ENCODE results near the gene TUBB4A. TPM values are rescaled to one million over a fixed set of nuclear protein-coding genes. Genes with fewer than 3 reads are reported as not detected.

Gene TUBB4A
- polyA plus RNA-seq, 1 donor from 2014 or later = 14.6 TPM

GRCh38 chr19:6491802-6492592 lies 10.1 kb downstream of the TUBB4A start:
- H3K27ac Mint-ChIP-seq = peak overlapping the region in 1 of 3 donors; percentile 28
- H3K4me3 Mint-ChIP-seq = peak overlapping the region in 2 of 4 donors; percentile 65 to 87
- H3K27me3 Mint-ChIP-seq = no peaks in the 10 kb centered on the region
- peaks cover 0 to 3% (median 0%) of the 10 kb centered on the region in 3 donors for H3K9me3 Mint-ChIP-seq
- H3K4me1 Mint-ChIP-seq = peaks cover 6 to 10% (median 7%) of the 10 kb centered on the region in 3 donors
- H3K36me3 Mint-ChIP-seq = peaks cover 2% of the 10 kb centered on the region

- H3K4me1 Mint-ChIP-seq = peaks cover 6 to 10% (median 7%) of the 10 kb centered on the region in 3 donors
- H3K36me3 Mint-ChIP-seq = peaks cover 2% of the 10 kb centered on the region
- H3K9me3 Mint-ChIP-seq = peaks cover 0 to 3% (median 0%) of the 10 kb centered on the region in 3 donors
- H3K27me3 Mint-ChIP-seq = no peaks in the 10 kb centered on the region
- H3K4me3 Mint-ChIP-seq = peak overlapping the region; percentile 80 to 91 (median 88)
- peak overlapping the region; percentile 43 to 96 (median 61) for H3K27ac Mint-ChIP-seq
Measured at GRCh38 chr19:6490134-6490533, 12.0 kb downstream of the TUBB4A start.

DNA sequence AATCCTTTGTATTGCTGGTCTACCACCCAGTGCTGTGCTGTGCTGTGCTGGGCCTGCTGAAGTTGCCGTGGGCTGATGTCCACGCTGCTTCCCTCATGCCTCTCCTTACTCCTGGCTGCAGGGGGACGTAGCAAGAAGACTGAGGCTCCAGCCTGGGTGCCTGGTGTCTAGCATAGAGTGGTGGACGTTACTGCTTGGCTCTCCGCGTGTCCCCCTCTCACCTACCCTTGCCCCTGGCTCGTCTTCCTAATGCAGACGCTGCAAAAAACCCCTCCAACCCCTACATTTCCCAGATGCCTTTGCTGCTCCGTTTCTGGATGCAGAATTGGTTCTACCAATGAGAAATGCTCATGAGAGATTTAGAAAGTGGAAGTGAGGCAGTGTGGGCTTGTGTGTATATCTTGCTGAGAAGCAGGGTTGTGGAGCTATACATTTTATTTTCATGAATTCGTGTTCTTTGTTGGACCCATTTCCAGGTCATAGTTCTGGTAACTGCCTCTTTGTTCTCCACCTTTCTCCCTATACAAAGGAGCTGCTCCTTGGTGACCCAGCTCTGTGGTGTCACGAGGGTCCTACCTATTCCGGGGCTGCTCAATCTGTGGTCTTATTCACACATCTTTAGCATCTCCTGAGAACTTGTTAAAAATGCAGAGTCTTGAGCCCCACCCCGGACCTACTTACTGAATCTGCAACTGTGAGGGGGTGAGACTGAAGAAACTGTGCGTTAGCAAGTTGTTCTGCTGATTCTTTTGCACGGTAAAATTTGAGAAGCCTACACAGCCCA lies 12.6 kb downstream of the TUBB4A start:
- Mint-ChIP-seq H3K27ac (peak overlapping the region; percentile 30 to 61 (median 43)), H3K36me3 (peaks cover 2% of the 10 kb centered on the region), H3K4me1 (peaks cover 6 to 10% (median 7%) of the 10 kb centered on the region in 3 donors), H3K4me3 (peak overlapping the region; percentile 80 to 91 (median 88)), H3K27me3 (no peaks in the 10 kb centered on the region), H3K9me3 (peaks cover 0 to 3% (median 0%) of the 10 kb centered on the region in 3 donors)

DNA sequence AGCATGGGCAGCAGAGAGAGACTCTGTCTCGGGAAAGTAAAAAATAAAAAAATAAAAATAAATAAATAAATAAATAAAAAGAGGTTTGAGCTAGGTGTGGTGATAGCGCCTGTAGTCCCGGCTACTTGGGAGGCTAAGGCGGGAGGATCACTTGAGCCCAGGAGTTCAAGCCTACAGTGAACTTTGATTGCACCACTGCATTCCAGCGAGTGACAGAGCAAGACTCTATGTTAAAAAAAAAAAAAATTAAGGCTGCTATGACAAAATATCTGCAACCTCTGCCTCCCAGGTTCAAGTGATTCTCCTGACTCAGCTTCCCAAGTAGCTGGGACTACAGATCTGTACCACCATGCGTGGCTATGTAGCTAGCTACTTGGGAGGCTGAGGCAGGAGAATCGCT lies 17.3 kb downstream of the TUBB4A start:
- no peaks in the 10 kb centered on the region for H3K36me3 Mint-ChIP-seq
- H3K9me3 Mint-ChIP-seq = no peaks in the 10 kb centered on the region
- H3K27ac Mint-ChIP-seq = no peak overlapping the region
- peaks cover 20 to 25% (median 23%) of the 10 kb centered on the region in 3 donors for H3K4me1 Mint-ChIP-seq
- H3K27me3 Mint-ChIP-seq = no peaks in the 10 kb centered on the region
- no peak overlapping the region for H3K4me3 Mint-ChIP-seq

DNA sequence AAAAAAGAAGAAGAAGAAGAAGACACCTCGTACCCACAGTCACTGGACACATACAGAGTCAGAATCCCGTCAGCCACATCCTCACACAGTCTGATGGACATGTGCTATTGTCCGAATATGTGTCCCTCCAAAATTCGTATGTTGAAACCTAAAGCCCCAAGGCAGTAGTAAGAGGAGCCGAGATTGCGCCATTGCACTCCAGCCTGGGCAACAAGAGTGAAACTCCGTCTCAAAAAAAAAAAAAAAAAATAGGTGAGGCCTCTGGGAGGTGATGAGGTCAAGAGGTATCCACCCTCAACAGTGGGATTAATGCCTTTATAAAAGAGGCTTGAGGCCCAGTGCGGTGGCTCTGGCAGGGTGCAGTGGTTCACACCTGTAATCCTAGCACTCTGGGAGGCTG lies 17.9 kb downstream of the TUBB4A start:
- Mint-ChIP-seq H3K4me1 (peaks cover 19 to 20% (median 19%) of the 10 kb centered on the region in 3 donors), H3K36me3 (no peaks in the 10 kb centered on the region), H3K9me3 (no peaks in the 10 kb centered on the region), H3K27me3 (no peaks in the 10 kb centered on the region), H3K4me3 (peak overlapping the region in 1 of 4 donors; percentile 83), H3K27ac (peak overlapping the region in 2 of 3 donors; percentile 21 to 58)

DNA sequence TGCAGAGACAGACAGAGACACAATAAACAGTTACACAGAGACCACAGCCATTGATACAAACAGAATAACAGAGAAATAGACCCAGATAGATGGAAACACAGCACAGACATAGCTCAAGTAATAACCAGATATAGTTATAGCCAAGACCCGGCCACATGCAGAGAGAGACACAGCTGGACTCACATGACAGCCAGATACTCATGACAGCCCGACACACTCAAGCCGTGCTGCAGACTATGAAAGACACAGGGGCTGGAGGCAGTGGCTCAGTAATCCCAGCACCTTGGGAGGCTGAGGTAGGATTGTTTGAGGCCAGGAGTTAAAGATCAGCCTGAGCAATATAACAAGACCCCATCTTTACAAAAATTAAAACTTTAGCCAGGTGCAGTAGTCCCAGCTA lies 18.9 kb downstream of the TUBB4A start:
- Mint-ChIP-seq H3K27ac (peak overlapping the region in 2 of 3 donors; percentile 89 to 97), H3K27me3 (no peaks in the 10 kb centered on the region), H3K4me1 (peaks cover 18 to 19% (median 18%) of the 10 kb centered on the region in 3 donors), H3K4me3 (peak overlapping the region in 2 of 4 donors; percentile 16 to 83), H3K36me3 (no peaks in the 10 kb centered on the region), H3K9me3 (no peaks in the 10 kb centered on the region)

DNA sequence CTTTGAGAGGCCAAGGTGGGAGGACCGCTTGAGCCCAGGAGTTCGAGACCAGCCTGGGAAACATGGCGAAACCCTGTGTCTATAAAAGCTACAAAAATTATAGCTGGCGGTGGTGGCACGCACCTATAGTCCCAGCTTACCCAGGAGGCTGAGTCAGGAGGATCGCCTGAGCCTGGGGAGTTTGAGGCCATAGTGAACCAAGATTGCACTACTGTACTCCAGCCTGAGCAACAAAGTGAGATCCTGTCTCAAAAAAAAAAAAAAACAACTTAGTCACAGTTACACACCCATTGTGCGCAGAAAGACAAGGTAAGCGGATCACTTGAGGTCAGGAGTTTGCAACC lies 19.8 kb downstream of the TUBB4A start:
- H3K27me3 Mint-ChIP-seq = no peaks in the 10 kb centered on the region
- peaks cover 18 to 19% (median 18%) of the 10 kb centered on the region in 3 donors for H3K4me1 Mint-ChIP-seq
- peak overlapping the region in 3 of 4 donors; percentile 83 to 96 (median 96) for H3K4me3 Mint-ChIP-seq
- H3K36me3 Mint-ChIP-seq = no peaks in the 10 kb centered on the region
- H3K9me3 Mint-ChIP-seq = no peaks in the 10 kb centered on the region
- H3K27ac Mint-ChIP-seq = peak overlapping the region; percentile 84 to 97 (median 97)

DNA sequence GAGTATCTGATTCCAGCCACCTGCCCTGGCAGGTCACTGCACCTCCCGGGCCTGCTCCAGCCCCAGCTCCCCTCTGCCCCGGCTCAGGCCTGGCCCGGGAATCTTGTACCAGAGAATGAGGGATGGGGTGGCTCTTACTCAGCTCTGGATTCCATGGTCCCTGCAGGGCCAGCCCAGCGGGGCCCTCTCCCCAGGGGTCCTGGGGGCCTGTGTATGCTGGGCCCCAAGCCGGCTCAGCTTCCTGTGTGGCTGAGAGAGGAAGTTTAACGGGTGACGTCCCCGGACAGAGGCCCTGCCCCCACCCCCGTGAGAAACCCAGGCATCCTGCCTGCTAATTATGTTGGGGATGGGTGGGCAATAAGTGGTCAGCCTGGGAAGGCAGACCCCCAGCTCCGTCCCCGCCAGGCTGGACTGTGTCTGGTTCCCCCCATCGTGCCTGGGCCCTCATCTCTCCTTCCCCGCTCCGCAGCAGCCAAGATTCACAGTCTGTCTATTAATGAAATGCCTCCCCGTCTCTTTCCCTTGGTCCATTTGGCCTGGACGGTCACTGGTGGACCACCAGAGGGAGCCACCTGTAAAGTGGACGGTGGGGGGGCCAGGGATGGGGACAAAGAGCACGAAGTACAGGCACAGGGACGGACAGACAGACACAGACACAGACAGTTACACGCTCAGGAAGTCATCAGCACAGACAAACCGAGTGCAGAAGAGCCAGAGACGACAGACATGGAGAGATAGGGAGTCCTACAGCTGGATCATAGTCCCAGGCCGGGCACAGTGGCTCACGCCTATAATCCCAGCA lies 20.4 kb downstream of the TUBB4A start, which contains the start of gene DENND1C:
TSS of gene DENND1C (minus strand) at position 247 of the 802 bp plus-strand sequence. CDS start at position 155, 92 bp downstream.
- Mint-ChIP-seq H3K27me3 (no peaks in the 10 kb centered on the region), H3K4me3 (peak within 1 kb of the TSS; percentile 83 to 98 (median 96)), H3K36me3 (no peaks in the 10 kb centered on the region), H3K27ac (peak within 1 kb of the TSS; percentile 84 to 97 (median 97)), H3K4me1 (peaks cover 18 to 19% (median 18%) of the 10 kb centered on the region in 3 donors), H3K9me3 (no peaks in the 10 kb centered on the region)

DNA sequence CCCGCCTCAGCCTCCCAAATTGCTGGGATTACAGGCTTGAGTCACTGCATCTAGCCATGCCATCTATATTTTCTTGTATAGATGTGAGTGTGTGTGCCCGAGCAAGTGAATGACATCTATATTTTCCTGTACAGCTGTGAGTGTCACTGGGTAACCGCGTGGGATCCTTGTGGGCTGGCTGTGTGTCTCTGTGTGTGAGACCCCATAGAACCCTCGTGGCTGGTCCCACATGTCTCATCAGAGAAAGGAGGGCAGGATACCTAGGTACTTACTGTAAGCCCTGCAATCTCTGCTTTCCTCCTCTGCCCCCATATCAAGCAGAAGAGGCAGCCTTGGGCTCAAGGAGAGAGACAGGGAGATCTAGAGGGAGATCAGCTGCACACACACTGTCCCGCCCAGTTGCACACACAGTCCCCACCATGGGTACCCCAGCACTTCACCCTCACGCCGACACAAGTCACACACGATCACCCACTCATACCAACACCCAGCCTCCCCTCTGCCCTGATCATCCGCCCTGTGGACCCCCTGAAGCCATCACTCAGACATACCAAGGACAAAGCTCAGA lies 21.2 kb downstream of the TUBB4A start:
- Mint-ChIP-seq H3K27ac (peak overlapping the region; percentile 84 to 97 (median 97)), H3K27me3 (no peaks in the 10 kb centered on the region)

DNA sequence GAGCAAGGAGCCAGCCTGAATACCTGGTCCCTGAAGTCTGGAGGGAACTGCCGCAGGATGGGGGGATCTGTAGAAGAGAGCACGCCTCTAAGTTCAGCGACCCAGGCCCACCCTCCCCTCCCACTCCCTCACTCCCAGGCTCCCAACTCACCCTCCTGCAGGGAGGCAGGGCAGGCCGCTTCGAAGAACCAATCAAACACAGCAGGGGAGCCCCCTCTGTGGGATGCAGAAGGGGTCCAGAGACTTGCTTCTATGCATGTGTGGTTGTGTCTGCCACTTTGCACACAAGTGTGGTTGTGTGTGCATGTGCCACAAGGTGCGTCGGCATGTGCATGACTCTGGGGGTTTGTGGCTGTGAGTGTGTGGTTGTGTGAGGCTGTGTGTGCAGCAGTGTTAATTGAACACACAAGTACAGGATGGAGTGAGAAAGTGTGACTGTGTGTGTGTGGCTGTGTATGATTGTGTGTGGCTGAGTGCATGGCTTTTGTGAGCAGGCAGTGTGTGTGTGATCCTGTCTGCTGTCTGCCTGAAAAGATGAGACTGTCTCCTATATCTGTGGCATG lies 22.2 kb downstream of the TUBB4A start:
- Mint-ChIP-seq H3K27me3 (no peaks in the 10 kb centered on the region), H3K4me3 (peak overlapping the region; percentile 61 to 96 (median 80)), H3K9me3 (no peaks in the 10 kb centered on the region), H3K4me1 (peaks cover 18 to 19% (median 18%) of the 10 kb centered on the region in 3 donors), H3K27ac (peak overlapping the region; percentile 80 to 88 (median 84)), H3K36me3 (peaks cover 2% of the 10 kb centered on the region)

More for the DNA sequence above, 21.2 kb downstream of the TUBB4A start:
- Mint-ChIP-seq H3K9me3 (no peaks in the 10 kb centered on the region), H3K36me3 (peaks cover 2% of the 10 kb centered on the region), H3K4me3 (peak overlapping the region; percentile 83 to 98 (median 96)), H3K4me1 (peaks cover 18 to 19% (median 18%) of the 10 kb centered on the region in 3 donors)

- Mint-ChIP-seq H3K36me3 (peaks cover 2% of the 10 kb centered on the region), H3K9me3 (no peaks in the 10 kb centered on the region), H3K27ac (no peak overlapping the region), H3K4me3 (no peak overlapping the region), H3K4me1 (peaks cover 18 to 19% (median 18%) of the 10 kb centered on the region in 3 donors), H3K27me3 (no peaks in the 10 kb centered on the region)
Measured at GRCh38 chr19:6478815-6479214, 23.3 kb downstream of the TUBB4A start.

- peaks cover 2% of the 10 kb centered on the region for H3K36me3 Mint-ChIP-seq
- no peak overlapping the region for H3K4me3 Mint-ChIP-seq
Measured at GRCh38 chr19:6476896-6477431, 25.1 kb downstream of the TUBB4A start.

GRCh38 chr19:6476155-6476895 lies 25.8 kb downstream of the TUBB4A start:
- no peaks in the 10 kb centered on the region for H3K27me3 Mint-ChIP-seq
- H3K4me3 Mint-ChIP-seq = peak overlapping the region in 1 of 4 donors; percentile 58
- H3K9me3 Mint-ChIP-seq = no peaks in the 10 kb centered on the region

More at GRCh38 chr19:6476896-6477431, 25.1 kb downstream of the TUBB4A start:
- peaks cover 9 to 14% (median 10%) of the 10 kb centered on the region in 3 donors for H3K4me1 Mint-ChIP-seq
- no peaks in the 10 kb centered on the region for H3K27me3 Mint-ChIP-seq
- H3K9me3 Mint-ChIP-seq = no peaks in the 10 kb centered on the region
- no peak overlapping the region for H3K27ac Mint-ChIP-seq

More at GRCh38 chr19:6476155-6476895, 25.8 kb downstream of the TUBB4A start:
- peaks cover 5 to 9% (median 7%) of the 10 kb centered on the region in 3 donors for H3K4me1 Mint-ChIP-seq
- H3K36me3 Mint-ChIP-seq = peaks cover 2% of the 10 kb centered on the region
- H3K27ac Mint-ChIP-seq = peak overlapping the region in 2 of 3 donors; percentile 62
